ENCODE measurements around the gene PPP1CA. TPM values are rescaled to one million over a fixed set of nuclear protein-coding genes. Genes with fewer than 3 reads are reported as not detected.

The PPP1CA gene
- total and polyA plus RNA-seq, 2 experiments from 2014 or later = 172 to 207 TPM

DNA sequence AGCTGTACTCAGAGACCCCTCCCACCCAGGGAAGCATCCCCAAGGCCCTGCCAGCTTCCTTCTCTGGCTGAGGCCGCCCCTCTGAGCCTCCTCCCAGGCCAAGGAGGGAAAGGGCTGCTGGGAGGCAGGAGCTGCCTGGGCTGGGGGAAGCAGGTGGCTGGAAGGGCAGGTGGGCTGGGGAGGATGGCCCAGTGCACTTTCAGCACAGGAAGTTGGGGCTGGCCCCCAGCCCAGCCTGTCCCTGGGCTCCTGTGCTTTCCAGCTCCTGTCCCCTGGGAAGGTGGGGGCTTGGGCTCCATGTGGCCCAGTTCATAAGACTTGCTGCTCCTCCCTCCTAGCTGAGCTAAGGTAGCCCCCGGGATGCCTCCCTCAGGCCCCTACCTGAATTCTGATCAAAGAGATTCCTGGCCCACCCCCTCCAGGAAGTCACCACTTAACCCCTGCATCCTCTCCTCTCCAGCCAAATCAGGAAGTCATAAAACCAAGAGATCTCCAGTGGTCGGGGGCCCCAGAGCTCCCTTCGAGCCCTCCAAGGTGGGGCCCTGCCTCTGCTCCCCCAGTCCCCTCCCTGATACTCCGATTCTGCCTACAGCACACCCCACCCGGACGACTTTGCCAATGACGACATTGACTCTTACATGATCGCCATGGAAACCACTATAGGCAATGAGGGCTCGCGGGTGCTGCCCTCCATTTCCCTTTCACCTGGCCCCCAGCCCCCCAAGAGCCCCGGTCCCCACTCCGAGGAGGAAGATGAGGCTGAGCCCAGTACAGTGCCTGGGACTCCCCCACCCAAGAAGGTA lies 4.9 kb downstream of the PPP1CA start:
- Histone ChIP-seq H3F3A (ENCODE audit: insufficient read depth) (no peaks in the 10 kb centered on the region), H3K4me2 (ENCODE audit: unreplicated experiment) (no peak overlapping the region), H3K27me3 (replicated peaks; ENCODE audit: insufficient read depth) (no peaks in the 10 kb centered on the region), H3K27ac (no peak overlapping the region), H3K9me3 (ENCODE audit: low read depth) (no peaks in the 10 kb centered on the region), H2AFZ (no peak overlapping the region), H3K9me2 (ENCODE audit: insufficient read depth) (no peaks in the 10 kb centered on the region), H3K9ac (no peak overlapping the region), H3K36me3 (ENCODE audit: low read depth) (peaks cover 7% of the 10 kb centered on the region; the same call in 1 of the 2 replicates), H4K20me1 (ENCODE audit: insufficient read depth) (no peaks in the 10 kb centered on the region), H3K4me3 (no peak overlapping the region), H3K4me1 (ENCODE audit: insufficient read depth) (peaks cover 3% of the 10 kb centered on the region), H3K79me2 (ENCODE audit: insufficient read depth) (peaks cover 32% of the 10 kb centered on the region)
- WGBS, 2 experiments (ENCODE audit: low coverage in 1 of 2, low lambda C conversion rate in 2 of 2, missing lambda C conversion rate in 2 of 2) = 69 to 71% methylated on average over 12 to 13 of the region's 13 CpGs
- in situ Hi-C loops (cut with MboI) = no loop called here
- TF ChIP-seq EZH2phosphoT487 (IDR thresholded peaks at IDR 0.05; ENCODE audit: insufficient read depth, low read depth) (no peak), EZH2 (IDR thresholded peaks at IDR 0.05; ENCODE audit: insufficient read depth, poor library complexity, severe bottlenecking) (no peak)
- DNase-seq = no peak

DNA sequence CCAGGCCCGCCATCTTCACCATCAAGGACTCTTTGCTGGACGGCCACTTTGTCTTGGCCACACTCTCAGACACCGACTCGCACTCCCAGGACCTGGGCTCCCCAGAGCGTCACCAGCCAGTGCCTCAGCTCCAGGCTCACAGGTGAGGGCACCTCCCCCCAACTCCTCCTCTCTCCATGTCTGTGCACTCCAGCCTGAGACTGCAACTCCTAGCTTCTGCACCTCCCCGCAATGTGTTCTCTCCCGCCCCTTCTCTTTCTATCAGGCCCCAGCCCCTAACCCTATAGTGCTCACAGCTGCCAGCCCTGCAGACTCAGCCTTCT lies 5.4 kb downstream of the PPP1CA start:
- DNase-seq = no peak
- Histone ChIP-seq H3K9me3 (ENCODE audit: low read depth) (no peaks in the 10 kb centered on the region), H3K9ac (no peak overlapping the region), H3K4me3 (no peak overlapping the region), H2AFZ (no peak overlapping the region), H3K4me1 (ENCODE audit: insufficient read depth) (peaks cover 3% of the 10 kb centered on the region), H3K79me2 (ENCODE audit: insufficient read depth) (peaks cover 33% of the 10 kb centered on the region), H3K4me2 (ENCODE audit: unreplicated experiment) (no peak overlapping the region), H3K9me2 (ENCODE audit: insufficient read depth) (no peaks in the 10 kb centered on the region), H3K36me3 (ENCODE audit: low read depth) (peaks cover 7% of the 10 kb centered on the region; the same call in 1 of the 2 replicates), H3F3A (ENCODE audit: insufficient read depth) (no peaks in the 10 kb centered on the region), H4K20me1 (ENCODE audit: insufficient read depth) (no peaks in the 10 kb centered on the region), H3K27me3 (replicated peaks; ENCODE audit: insufficient read depth) (no peaks in the 10 kb centered on the region), H3K27ac (no peak overlapping the region)
- TF ChIP-seq EZH2phosphoT487 (IDR thresholded peaks at IDR 0.05; ENCODE audit: insufficient read depth, low read depth) (no peak), EZH2 (IDR thresholded peaks at IDR 0.05; ENCODE audit: insufficient read depth, poor library complexity, severe bottlenecking) (no peak)
- in situ Hi-C loops (cut with MboI) = no loop called here
- WGBS, 2 experiments (ENCODE audit: low coverage in 1 of 2, low lambda C conversion rate in 2 of 2, missing lambda C conversion rate in 2 of 2) = 79 to 93% methylated on average over 7 of the region's 7 CpGs

DNA sequence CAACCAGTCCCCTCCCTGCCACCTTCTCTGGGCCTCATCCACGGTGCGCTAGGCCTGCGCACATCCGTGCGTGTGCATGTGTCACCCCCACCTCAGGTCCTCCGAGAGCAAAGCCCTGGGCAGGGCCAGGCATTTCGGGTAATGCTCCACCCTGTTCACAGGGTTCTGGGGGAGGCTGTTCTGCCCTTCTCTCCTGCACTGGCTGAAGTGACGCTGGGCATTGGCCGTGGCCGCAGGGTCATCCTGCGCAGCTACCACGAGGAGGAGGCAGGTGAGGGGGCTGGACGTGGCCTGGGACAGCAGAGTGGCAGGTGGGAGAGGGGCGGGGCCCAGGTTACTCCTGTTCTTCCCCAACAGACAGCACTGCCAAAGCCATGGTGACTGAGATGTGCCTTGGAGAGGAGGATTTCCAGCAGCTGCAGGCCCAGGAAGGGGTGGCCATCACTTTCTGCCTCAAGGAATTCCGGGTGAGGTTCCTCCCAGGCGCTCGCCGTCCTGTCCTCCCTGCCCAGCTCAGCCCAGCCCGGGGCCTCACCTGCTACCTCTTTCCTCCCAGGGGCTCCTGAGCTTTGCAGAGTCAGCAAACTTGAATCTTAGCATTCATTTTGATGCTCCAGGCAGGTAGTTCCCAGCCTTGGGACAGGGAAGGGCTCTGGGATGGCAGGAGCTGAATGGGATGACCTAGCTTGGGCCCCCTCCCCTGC lies 6.0 kb downstream of the PPP1CA start:
- Histone ChIP-seq H3K36me3 (ENCODE audit: low read depth) (peaks cover 7% of the 10 kb centered on the region; the same call in 1 of the 2 replicates), H3K9me3 (ENCODE audit: low read depth) (no peaks in the 10 kb centered on the region), H3K9me2 (ENCODE audit: insufficient read depth) (no peaks in the 10 kb centered on the region), H3K27me3 (replicated peaks; ENCODE audit: insufficient read depth) (no peaks in the 10 kb centered on the region), H2AFZ (no peak overlapping the region), H3K4me2 (ENCODE audit: unreplicated experiment) (no peak overlapping the region), H3K79me2 (ENCODE audit: insufficient read depth) (peaks cover 33% of the 10 kb centered on the region), H4K20me1 (ENCODE audit: insufficient read depth) (no peaks in the 10 kb centered on the region), H3K9ac (no peak overlapping the region), H3K4me1 (ENCODE audit: insufficient read depth) (peaks cover 4% of the 10 kb centered on the region), H3K4me3 (no peak overlapping the region), H3K27ac (no peak overlapping the region), H3F3A (ENCODE audit: insufficient read depth) (no peaks in the 10 kb centered on the region)
- DNase-seq = no peak
- WGBS, 2 experiments (ENCODE audit: low coverage in 1 of 2, low lambda C conversion rate in 2 of 2, missing lambda C conversion rate in 2 of 2) = 87 to 91% methylated on average over 18 to 19 of the region's 19 CpGs
- in situ Hi-C loops (cut with MboI) = no loop called here
- TF ChIP-seq EZH2 (IDR thresholded peaks at IDR 0.05; ENCODE audit: insufficient read depth, poor library complexity, severe bottlenecking) = no peak

DNA sequence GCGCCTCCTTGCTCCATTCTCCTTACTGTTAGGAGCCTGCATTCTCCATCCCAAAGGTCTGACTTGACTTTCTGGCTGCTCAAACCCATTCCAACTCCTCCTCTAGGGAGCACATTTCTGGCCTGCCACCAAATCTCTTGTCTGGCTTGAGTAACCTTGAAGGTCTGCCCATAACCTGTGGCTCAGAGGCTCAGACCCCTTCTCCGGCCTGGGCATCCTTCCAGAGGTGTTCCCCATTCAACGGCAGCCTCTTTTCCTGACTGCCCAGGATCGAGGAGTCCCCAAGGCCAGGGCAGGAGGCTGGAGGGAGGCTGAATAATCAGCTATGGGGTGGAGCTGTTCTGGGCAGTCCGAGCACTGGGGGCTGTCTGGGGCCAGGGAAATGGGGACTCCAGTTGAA lies 7.7 kb downstream of the PPP1CA start:
- peaks cover 24% of the 10 kb centered on the region for H3K79me2 ChIP-seq (ENCODE audit: insufficient read depth)
- no peaks in the 10 kb centered on the region for H4K20me1 ChIP-seq (ENCODE audit: insufficient read depth)
- no peaks in the 10 kb centered on the region for H3F3A ChIP-seq (ENCODE audit: insufficient read depth)
- H3K9me3 ChIP-seq (ENCODE audit: low read depth) = no peaks in the 10 kb centered on the region
- WGBS, 2 experiments (ENCODE audit: low coverage in 1 of 2, low lambda C conversion rate in 2 of 2, missing lambda C conversion rate in 2 of 2) = 83 to 89% methylated on average over 5 of the region's 5 CpGs
- TF ChIP-seq EZH2phosphoT487 (IDR thresholded peaks at IDR 0.05; ENCODE audit: insufficient read depth, low read depth) = no peak
- no peak for TF ChIP-seq EZH2 (IDR thresholded peaks at IDR 0.05; ENCODE audit: insufficient read depth, poor library complexity, severe bottlenecking)
- no peak overlapping the region for H3K4me2 ChIP-seq (ENCODE audit: unreplicated experiment)
- H2AFZ ChIP-seq = no peak overlapping the region
- H3K9me2 ChIP-seq (ENCODE audit: insufficient read depth) = no peaks in the 10 kb centered on the region
- no peak for DNase-seq
- H3K27me3 ChIP-seq (replicated peaks; ENCODE audit: insufficient read depth) = no peaks in the 10 kb centered on the region
- in situ Hi-C loops (cut with MboI) = no loop called here
- H3K36me3 ChIP-seq (ENCODE audit: low read depth) = peaks cover 7% of the 10 kb centered on the region; the same call in 1 of the 2 replicates
- no peak overlapping the region for H3K9ac ChIP-seq
- H3K4me3 ChIP-seq = no peak overlapping the region
- H3K27ac ChIP-seq = no peak overlapping the region
- H3K4me1 ChIP-seq (ENCODE audit: insufficient read depth) = peaks cover 4% of the 10 kb centered on the region; the same call in 1 of the 2 replicates
